HFFc6 (cell line): Measurements from ENCODE around the gene YIF1A. TPM values are rescaled to one million over a fixed set of nuclear protein-coding genes. Genes with fewer than 3 reads are reported as not detected.
A peak's percentile ranks its signal among the peaks of the same experiment; 100 is the strongest.

Experiments
- DNase-seq: peaks from one replicate; pipeline ENCODE4 v3.0.0-alpha.2; 2018
- H3K27ac Mint-ChIP-seq: 2 replicates; pipeline ENCODE4 v1.8.0; 2020; ENCODE audit warnings: mild to moderate bottlenecking, mixed read lengths
- H3K27me3 Mint-ChIP-seq: 2 replicates; pipeline ENCODE4 v1.8.0; 2021; ENCODE audit warnings: mild to moderate bottlenecking, moderate library complexity, mixed read lengths; ENCODE audit not compliant: insufficient read depth
- H3K36me3 Mint-ChIP-seq: 2 replicates; pipeline ENCODE4 v1.8.0; 2021; ENCODE audit warnings: low read depth, mixed read lengths
- H3K4me1 Mint-ChIP-seq: 2 replicates; pipeline ENCODE4 v1.8.0; 2020; ENCODE audit warnings: low read depth, mixed read lengths
- H3K4me3 Mint-ChIP-seq: 2 replicates; pipeline ENCODE4 v1.8.0; 2020; ENCODE audit warnings: mild to moderate bottlenecking, moderate library complexity, mixed read lengths
- H3K9me3 Mint-ChIP-seq: 2 replicates; pipeline ENCODE4 v1.8.0; 2020; ENCODE audit warnings: mild to moderate bottlenecking, mixed read lengths
- CTCF ChIP-seq: fragments of 200-600 bp; sonication (generic); IDR thresholded peaks from 2 replicates; pipeline ENCODE4 v1.5.0; 2021; ENCODE audit warnings: antibody characterized with exemption, mild to moderate bottlenecking
- total RNA-seq, 6 experiments: library from RNA; stranded (reverse); fragmentation: NEBNext Ultra II Directional; extraction: Animal tissue kit (Norgen Biotek cat#: 25700); gene quantifications; 2 replicates in 1 of 6; 3 replicates in 5 of 6; pipeline ENCODE4 v1.2.3, GENCODE V29; 2021

The YIF1A gene
- total RNA-seq, 6 experiments from 2014 or later = 150 to 183 (median 153) TPM

GRCh38 chr11:66331542-66332370 is 42.8 kb upstream of the YIF1A start:
- H3K4me1 Mint-ChIP-seq = peaks cover 29% of the 10 kb centered on the region
- no peak for DNase-seq
- H3K4me3 Mint-ChIP-seq = no peak overlapping the region
- no peak for TF ChIP-seq CTCF
- H3K27ac Mint-ChIP-seq = 0 out of 2 replicates have a peak overlapping the region, but pooled peaks have one; percentile 45
- no peaks in the 10 kb centered on the region for H3K9me3 Mint-ChIP-seq
- peaks cover 12% of the 10 kb centered on the region for H3K36me3 Mint-ChIP-seq
- peaks cover 20% of the 10 kb centered on the region for H3K27me3 Mint-ChIP-seq

- no peak overlapping the region for H3K4me3 Mint-ChIP-seq
- 0 out of 2 replicates have a peak overlapping the region, but pooled peaks have one; percentile 26 for H3K27ac Mint-ChIP-seq
- DNase-seq = no peak
- H3K4me1 Mint-ChIP-seq = peaks cover 31% of the 10 kb centered on the region
- H3K36me3 Mint-ChIP-seq = peaks cover 12% of the 10 kb centered on the region
- peaks cover 15% of the 10 kb centered on the region for H3K27me3 Mint-ChIP-seq
- H3K9me3 Mint-ChIP-seq = no peaks in the 10 kb centered on the region
- TF ChIP-seq CTCF = peak; percentile 31; the same call in 1 of the 2 replicates
Measured at GRCh38 chr11:66330931-66331330, 42.0 kb upstream of the YIF1A start.

GRCh38 chr11:66329165-66329673 is 40.3 kb upstream of the YIF1A start:
- H3K4me1 Mint-ChIP-seq = peaks cover 48% of the 10 kb centered on the region

GRCh38 chr11:66328302-66329144 is 39.6 kb upstream of the YIF1A start:
- peaks cover 5% of the 10 kb centered on the region; the same call in 1 of the 2 replicates for H3K36me3 Mint-ChIP-seq
- peak overlapping the region; percentile 88 for H3K27ac Mint-ChIP-seq
- TF ChIP-seq CTCF = peak; percentile 100
- peaks cover 53% of the 10 kb centered on the region for H3K4me1 Mint-ChIP-seq
- DNase-seq = peak; percentile 78
- H3K9me3 Mint-ChIP-seq = no peaks in the 10 kb centered on the region
- H3K27me3 Mint-ChIP-seq = peaks cover 13% of the 10 kb centered on the region
- H3K4me3 Mint-ChIP-seq = peak overlapping the region; percentile 44

More at GRCh38 chr11:66329165-66329673, 40.3 kb upstream of the YIF1A start:
- no peaks in the 10 kb centered on the region for H3K9me3 Mint-ChIP-seq
- peak overlapping the region; percentile 88 for H3K27ac Mint-ChIP-seq
- TF ChIP-seq CTCF = no peak
- peaks cover 5% of the 10 kb centered on the region for H3K36me3 Mint-ChIP-seq
- H3K4me3 Mint-ChIP-seq = peak overlapping the region; percentile 42; the same call in 1 of the 2 replicates
- H3K27me3 Mint-ChIP-seq = peaks cover 14% of the 10 kb centered on the region
- no peak for DNase-seq

GRCh38 chr11:66328031-66328301 is 39.0 kb upstream of the YIF1A start:
- peak overlapping the region; percentile 88 for H3K27ac Mint-ChIP-seq
- H3K4me1 Mint-ChIP-seq = peaks cover 53% of the 10 kb centered on the region
- H3K9me3 Mint-ChIP-seq = no peaks in the 10 kb centered on the region
- H3K4me3 Mint-ChIP-seq = peak overlapping the region; percentile 44
- TF ChIP-seq CTCF = no peak
- H3K27me3 Mint-ChIP-seq = peaks cover 13% of the 10 kb centered on the region
- peaks cover 3% of the 10 kb centered on the region; the same call in 1 of the 2 replicates for H3K36me3 Mint-ChIP-seq
- DNase-seq = peak; percentile 57
